Esophagus muscularis mucosa (tissue), 4 donors: ENCODE results near the gene SERHL2. TPM values are rescaled to one million over a fixed set of nuclear protein-coding genes. Genes with fewer than 3 reads are reported as not detected.
"Not testable (repeated sequence)": the region's sequence is repeated elsewhere in the genome, so short reads cannot be mapped to it uniquely, and the experiment has no call there.

Source experiments
- DNase-seq: peaks from one replicate; pipeline ENCODE4 v3.0.0-alpha.2; 2017; ENCODE audit errors: extremely low spot score
- H3K27ac ChIP-seq, 4 donors: fragments of 200-600 bp; sonication (generic); replicated peaks in 1 of 4; 1 replicate in 3 of 4; 2 replicates in 1 of 4; pipeline ENCODE4 v1.5.1; 2016 to 2019; ENCODE audit warnings: mild to moderate bottlenecking in 1 of 4
- H3K27me3 ChIP-seq, 4 donors: fragments of 200-600 bp; sonication (generic); one replicate each; pipeline versions ENCODE4 v1.5.1 to v1.6.0; 2016 to 2019
- H3K36me3 ChIP-seq, 4 donors: fragments of 200-600 bp; sonication (generic); one replicate each; pipeline ENCODE4 v1.5.1; 2016 to 2019
- H3K4me1 ChIP-seq, 4 donors: fragments of 200-600 bp; sonication (generic); one replicate each; pipeline ENCODE4 v1.5.1; 2016 to 2019
- H3K4me3 ChIP-seq, 4 donors: fragments of 200-600 bp; sonication (generic); 1 replicate in 2 of 4; 2 replicates in 2 of 4; pipeline ENCODE4 v1.5.1; 2016 to 2019; ENCODE audit warnings: mild to moderate bottlenecking in 4 of 4, moderate library complexity in 1 of 4
- H3K9me3 ChIP-seq, 4 donors: fragments of 200-600 bp; sonication (generic); 1 replicate in 3 of 4; 2 replicates in 1 of 4; pipeline ENCODE4 v1.5.1; 2016 to 2019
- EP300 ChIP-seq: sonication (generic); formaldehyde crosslinking; IDR thresholded peaks from one replicate; pipeline ENCODE4 v1.6.1; 2017; ENCODE audit warnings: antibody characterized with exemption
- POLR2A ChIP-seq: fragments of 450-650 bp; IDR thresholded peaks from one replicate; pipeline ENCODE4 v1.6.1; 2017; ENCODE audit warnings: antibody characterized with exemption, moderate library complexity, mild to moderate bottlenecking, low read depth
- POLR2AphosphoS5 ChIP-seq, 2 donors: sonication (generic); formaldehyde crosslinking; IDR thresholded peaks; one replicate each; pipeline ENCODE4 v1.6.1; 2017; ENCODE audit warnings: antibody characterized with exemption in 2 of 2
- WGBS: methylation state at CpG from one replicate; pipeline ENCODE4 v1.1.5; 2018; 5-methylcytosine and 5-hydroxymethylcytosine counted together
- intact Hi-C: fragments of 100-400 bp; cut with DNase I; formaldehyde crosslinking; loops from one replicate; pipeline ENCODE4 v1.15.1; 2023
- total RNA-seq, 4 donors: library from RNA; depleted of rRNA; stranded (reverse); fragments of >200 nt; gene quantifications; one replicate each; pipeline versions ENCODE4 v1.1.0 to v1.2.1, GENCODE V29; 2016
- TF ChIP-seq, protein P1 (sequence below), 3 experiments: fragments of 200-600 bp in 2 of 3; fragments of 450-650 bp in 1 of 3; sonication (generic) in 2 of 3; IDR thresholded peaks; one replicate each; pipeline ENCODE4 v1.5.1; 2017 to 2019; ENCODE audit warnings: antibody characterized with exemption in 3 of 3, mild to moderate bottlenecking in 2 of 3, moderate library complexity in 1 of 3

Gene SERHL2
- total RNA-seq, 4 donors from 2014 or later = 3.1 to 9.1 (median 5.0) TPM

DNA sequence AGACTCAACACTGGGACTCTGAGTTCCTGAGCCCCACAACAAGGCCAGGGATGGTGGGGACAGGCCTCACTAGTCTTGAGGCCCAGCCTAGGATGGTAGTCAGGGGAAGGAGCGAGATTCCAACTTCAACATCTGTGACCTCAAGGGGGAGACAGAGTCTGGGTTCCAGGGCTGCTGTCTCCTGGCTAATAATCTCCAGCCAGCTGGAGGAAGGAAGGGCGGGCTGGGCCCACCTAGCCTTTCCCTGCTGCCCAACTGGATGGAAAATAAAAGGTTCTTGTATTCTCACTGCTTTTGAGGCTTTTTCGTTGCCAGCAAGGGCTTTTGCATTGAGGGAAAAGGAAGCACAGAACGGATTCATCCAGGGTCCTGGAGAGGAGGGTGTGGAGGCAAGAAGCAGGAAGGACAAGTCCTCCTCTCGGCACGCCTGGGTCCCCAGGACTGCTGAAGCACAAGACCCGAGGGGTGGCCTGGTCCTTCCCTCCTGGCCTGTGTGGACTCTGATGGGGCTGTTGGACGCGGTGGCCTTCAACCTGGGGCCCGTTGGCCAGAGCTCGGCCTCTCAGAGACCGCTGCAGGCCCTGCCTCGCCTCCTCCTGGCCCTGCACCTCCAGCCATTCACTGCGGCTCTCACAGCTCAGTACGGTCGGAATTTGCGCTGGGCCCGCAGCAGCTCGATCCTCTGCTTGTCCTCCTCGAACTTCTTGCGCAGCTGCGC, 41.3 kb upstream of the SERHL2 start:
- H3K27me3 ChIP-seq, H3K9me3 ChIP-seq, H3K4me3 ChIP-seq, DNase-seq, intact Hi-C loops: not testable (repeated sequence)
- TF ChIP-seq, protein P1, sequence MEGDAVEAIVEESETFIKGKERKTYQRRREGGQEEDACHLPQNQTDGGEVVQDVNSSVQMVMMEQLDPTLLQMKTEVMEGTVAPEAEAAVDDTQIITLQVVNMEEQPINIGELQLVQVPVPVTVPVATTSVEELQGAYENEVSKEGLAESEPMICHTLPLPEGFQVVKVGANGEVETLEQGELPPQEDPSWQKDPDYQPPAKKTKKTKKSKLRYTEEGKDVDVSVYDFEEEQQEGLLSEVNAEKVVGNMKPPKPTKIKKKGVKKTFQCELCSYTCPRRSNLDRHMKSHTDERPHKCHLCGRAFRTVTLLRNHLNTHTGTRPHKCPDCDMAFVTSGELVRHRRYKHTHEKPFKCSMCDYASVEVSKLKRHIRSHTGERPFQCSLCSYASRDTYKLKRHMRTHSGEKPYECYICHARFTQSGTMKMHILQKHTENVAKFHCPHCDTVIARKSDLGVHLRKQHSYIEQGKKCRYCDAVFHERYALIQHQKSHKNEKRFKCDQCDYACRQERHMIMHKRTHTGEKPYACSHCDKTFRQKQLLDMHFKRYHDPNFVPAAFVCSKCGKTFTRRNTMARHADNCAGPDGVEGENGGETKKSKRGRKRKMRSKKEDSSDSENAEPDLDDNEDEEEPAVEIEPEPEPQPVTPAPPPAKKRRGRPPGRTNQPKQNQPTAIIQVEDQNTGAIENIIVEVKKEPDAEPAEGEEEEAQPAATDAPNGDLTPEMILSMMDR (IDR thresholded peaks at IDR 0.05) = peak in 2 of 3 experiments; percentile 31 to 34
- H3K36me3 ChIP-seq = peaks cover 31 to 59% (median 47%) of the 10 kb centered on the region in 4 donors
- peak overlapping the region in 3 of 4 donors; percentile 10 to 42 (median 40) for H3K27ac ChIP-seq
- peaks cover 6 to 17% (median 6%) of the 10 kb centered on the region in 4 donors for H3K4me1 ChIP-seq
- 70% methylated on average over 22 of the region's 22 CpGs for WGBS

DNA sequence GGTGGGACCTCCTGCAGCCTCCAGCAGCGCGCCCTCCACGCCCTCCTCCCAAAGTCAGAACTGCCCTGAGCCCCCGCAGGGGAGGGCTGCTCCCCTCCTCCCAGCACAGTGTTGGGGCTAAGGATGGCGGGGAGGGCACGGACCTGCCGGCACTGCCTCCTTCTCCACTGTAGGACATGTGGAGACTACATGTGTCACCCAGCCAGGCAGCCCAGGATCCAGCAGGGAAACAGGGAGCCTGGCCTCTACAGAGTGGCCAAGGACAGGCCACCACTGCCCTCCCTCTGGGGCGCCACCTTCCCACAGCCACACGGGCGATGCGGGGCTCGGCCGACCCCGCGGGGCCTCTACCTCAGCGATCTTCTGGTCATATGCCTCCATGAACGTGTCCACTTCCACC, 39.4 kb upstream of the SERHL2 start:
- H3K27ac ChIP-seq, DNase-seq, H3K9me3 ChIP-seq, H3K4me3 ChIP-seq, H3K27me3 ChIP-seq, intact Hi-C loops: not testable (repeated sequence)
- H3K36me3 ChIP-seq = peaks cover 31 to 64% (median 49%) of the 10 kb centered on the region in 4 donors
- peaks cover 9 to 23% (median 15%) of the 10 kb centered on the region in 4 donors for H3K4me1 ChIP-seq
- no CpG with 5 or more reads among the region's 17 CpGs for WGBS

DNA sequence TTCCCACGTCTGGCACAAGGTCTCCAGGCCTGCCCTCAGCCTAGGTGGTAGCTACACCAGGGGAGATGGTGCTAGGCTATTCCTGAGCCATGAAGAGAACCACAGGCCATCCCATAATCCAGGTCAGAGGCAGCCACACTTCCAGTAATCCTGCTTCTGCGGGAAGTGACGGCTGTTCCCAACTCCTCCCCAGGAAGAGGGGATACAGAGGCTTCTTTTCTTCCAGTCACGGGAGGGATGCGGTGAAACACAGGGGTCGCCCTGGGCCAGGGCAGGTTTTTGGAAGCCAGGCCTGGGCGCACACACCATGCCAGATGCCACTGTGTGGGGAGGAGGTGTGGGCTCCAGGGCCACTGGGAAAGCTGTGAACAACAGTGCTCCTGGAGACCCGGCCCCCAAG, 38.5 kb upstream of the SERHL2 start:
- Histone ChIP-seq H3K36me3 (peaks cover 31 to 64% (median 49%) of the 10 kb centered on the region in 4 donors), H3K4me1 (peaks cover 14 to 30% (median 21%) of the 10 kb centered on the region in 4 donors)
- WGBS = no CpG with 5 or more reads among the region's 8 CpGs
- intact Hi-C loops, H3K27ac ChIP-seq, H3K4me3 ChIP-seq, H3K27me3 ChIP-seq, DNase-seq, H3K9me3 ChIP-seq: not testable (repeated sequence)

DNA sequence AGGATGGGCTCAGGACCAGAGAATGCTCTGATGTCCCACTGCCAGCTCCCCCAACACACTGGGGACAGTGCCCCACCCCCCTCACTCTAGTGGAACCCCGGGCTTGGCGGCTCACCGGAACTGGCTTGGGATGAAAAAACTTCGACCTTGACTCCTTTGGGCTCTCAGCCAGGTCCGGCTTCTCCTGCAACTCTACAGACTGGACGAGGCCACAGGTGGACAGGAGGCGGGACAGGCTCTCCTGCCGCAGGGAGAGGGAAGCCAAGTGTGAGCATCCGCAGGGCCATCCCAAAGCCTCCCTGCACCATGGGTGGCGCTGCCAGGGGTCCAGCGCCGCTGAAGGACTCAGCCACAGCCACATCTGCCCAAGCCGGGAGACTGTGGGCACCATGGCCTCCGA, 37.9 kb upstream of the SERHL2 start:
- 92% methylated on average over 5 of the region's 14 CpGs for WGBS
- DNase-seq = no peak
- no peaks in the 10 kb centered on the region for H3K9me3 ChIP-seq
- H3K4me3 ChIP-seq = no peak overlapping the region
- H3K27ac ChIP-seq = no peak overlapping the region
- intact Hi-C loops = no loop called here
- peaks cover 31 to 60% (median 49%) of the 10 kb centered on the region in 4 donors for H3K36me3 ChIP-seq
- peaks cover 14 to 31% (median 22%) of the 10 kb centered on the region in 4 donors for H3K4me1 ChIP-seq
- no peaks in the 10 kb centered on the region for H3K27me3 ChIP-seq
- TF ChIP-seq EP300 (no peak), POLR2AphosphoS5 (IDR thresholded peaks at IDR 0.05) (no peak), POLR2A (no peak)
- TF ChIP-seq, protein P1 (IDR thresholded peaks at IDR 0.05) = no peak

DNA sequence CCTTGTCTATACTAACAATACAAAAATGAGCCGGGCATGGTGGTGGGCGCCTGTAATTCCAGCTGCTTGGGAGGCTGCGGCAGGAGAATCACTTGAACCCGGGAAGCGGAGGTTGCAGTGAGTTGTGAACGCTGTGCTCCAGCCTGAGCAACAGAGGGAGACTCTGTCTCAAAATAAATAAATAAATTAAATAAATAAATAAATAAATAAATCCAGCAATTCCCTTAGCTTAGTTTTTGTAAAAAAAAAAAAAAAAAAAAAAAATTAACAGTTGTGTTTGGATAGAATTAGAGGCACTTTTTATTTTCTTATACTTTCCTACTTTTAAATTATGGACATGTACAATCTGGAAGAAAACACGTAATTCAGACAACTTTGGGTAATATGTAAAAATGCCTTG, 36.7 kb upstream of the SERHL2 start:
- 95% methylated on average over 7 of the region's 7 CpGs for WGBS
- peaks cover 21 to 48% (median 41%) of the 10 kb centered on the region in 4 donors for H3K36me3 ChIP-seq
- H3K4me3 ChIP-seq, DNase-seq, H3K27ac ChIP-seq, intact Hi-C loops, H3K27me3 ChIP-seq, H3K9me3 ChIP-seq: not testable (repeated sequence)
- H3K4me1 ChIP-seq = peaks cover 14 to 25% (median 21%) of the 10 kb centered on the region in 4 donors

DNA sequence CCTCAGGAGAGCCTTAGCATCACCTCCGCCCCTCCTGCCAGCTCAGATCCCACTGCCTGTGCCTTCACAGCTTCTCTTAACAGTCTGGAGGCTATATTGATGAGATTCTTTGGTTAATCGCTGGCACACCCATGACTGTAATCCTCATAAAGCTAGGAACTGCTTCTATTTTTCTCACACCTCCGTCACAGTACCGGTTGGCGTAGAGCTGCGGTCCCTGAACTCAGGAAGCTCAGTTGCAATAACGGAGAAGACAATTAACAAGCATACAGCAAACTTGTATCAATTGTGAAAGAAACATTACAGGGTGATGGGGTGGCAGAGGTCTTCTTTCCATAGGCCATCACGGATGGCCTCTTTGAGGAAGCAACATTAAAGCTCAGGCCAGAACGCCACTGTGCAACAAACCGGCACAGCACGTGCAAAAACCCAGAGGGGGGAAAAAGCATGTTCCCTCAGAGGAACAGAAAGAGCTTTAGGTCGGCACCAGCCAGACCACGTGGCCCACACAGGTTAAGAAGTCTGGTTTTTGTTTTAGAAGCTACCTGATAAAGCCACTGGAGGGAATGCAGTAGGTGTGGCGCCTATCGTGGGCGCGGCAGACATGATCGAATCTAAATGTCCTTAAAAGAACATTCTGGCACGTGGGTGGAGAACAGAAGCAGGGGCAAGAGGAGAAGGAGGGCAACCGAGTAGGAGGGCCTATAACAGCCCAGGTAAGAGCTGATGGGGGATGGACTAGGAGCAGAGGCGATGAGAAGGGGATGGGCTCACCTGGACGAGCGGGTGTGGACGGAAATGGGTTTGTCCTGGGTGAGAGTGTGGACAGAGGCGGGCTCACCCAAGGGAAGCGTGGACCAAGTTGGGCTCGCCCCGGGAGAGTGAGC, 34.9 kb upstream of the SERHL2 start:
- peak overlapping the region; percentile 83 to 90 (median 87) for H3K4me3 ChIP-seq
- H3K27me3 ChIP-seq, intact Hi-C loops, H3K9me3 ChIP-seq, DNase-seq: not testable (repeated sequence)
- H3K4me1 ChIP-seq = peaks cover 8 to 20% (median 14%) of the 10 kb centered on the region in 4 donors
- 25% methylated on average over 13 of the region's 28 CpGs for WGBS
- H3K36me3 ChIP-seq = peaks cover 15 to 37% (median 30%) of the 10 kb centered on the region in 4 donors
- H3K27ac ChIP-seq = peak overlapping the region; percentile 73 to 83 (median 76)
